A549 (cell line): Measurements from ENCODE around the gene ELN. TPM values are rescaled to one million over a fixed set of nuclear protein-coding genes. Genes with fewer than 3 reads are reported as not detected.

Experiments used
- ATAC-seq, 2 experiments: fragments of 200-7000 bp in 1 of 2; fragments of >200 bp in 1 of 2; cut with Nextera tagmentation in 1 of 2; cut with Tn5 transposase in 1 of 2; 3 replicates each; pipeline versions ENCODE4 v1.8.0 to v1.9.1; 2018 to 2020; ENCODE audit warnings: mild to moderate bottlenecking in 1 of 2, moderate library complexity in 1 of 2
- CTCF ChIA-PET: fragments of 300-600 bp; sonication (Branson Sonifier 250); formaldehyde crosslinking; extraction: SDS; loops from one replicate; lab custom pipeline; 2021; ENCODE audit warnings: antibody characterized with exemption, inconsistent platforms; lab: Yijun Ruan, JAX
- POLR2A ChIA-PET: fragments of 350-600 bp; formaldehyde crosslinking; extraction: SDS; loops from one replicate; lab custom pipeline; 2021; ENCODE audit warnings: antibody characterized with exemption, inconsistent platforms; lab: Yijun Ruan, JAX
- DNase-seq, 2 experiments: peaks; one replicate each; pipeline versions ENCODE4 v3.0.0 to v3.0.0-alpha.2; 2011 to 2016; ENCODE audit warnings: low read depth in 1 of 2, low spot score in 1 of 2
- FAIRE-seq: peaks from 2 replicates; lab custom pipeline; 2011; peaks lifted over from hg19 to GRCh38; lab: Jason Lieb, UNC
- H3K27ac ChIP-seq, 2 experiments: fragments of >200 bp; sonication (Bioruptor Twin); formaldehyde crosslinking; 3 replicates each; pipeline ENCODE4 v1.5.1; 2016 to 2017
- H3K4me1 ChIP-seq: fragments of >200 bp; sonication (Bioruptor Twin); formaldehyde crosslinking; 3 replicates; pipeline ENCODE4 v1.6.1; 2016
- H3K4me2 ChIP-seq: fragments of >200 bp; sonication (Bioruptor Twin); formaldehyde crosslinking; 3 replicates; pipeline ENCODE4 v1.6.1; 2016
- H3K4me3 ChIP-seq: fragments of >200 bp; sonication (Bioruptor Twin); formaldehyde crosslinking; 3 replicates; pipeline ENCODE4 v1.5.1; 2016
- H3K9me3 ChIP-seq: fragments of >200 bp; sonication (Bioruptor Twin); formaldehyde crosslinking; 3 replicates; pipeline ENCODE4 v1.6.1; 2016
- EHMT2 ChIP-seq: fragments of 200-600 bp; sonication (generic); IDR thresholded peaks from 2 replicates; pipeline ENCODE4 v1.6.1; 2016; ENCODE audit warnings: antibody characterized with exemption, low read depth, mild to moderate bottlenecking, moderate library complexity
- ESRRA ChIP-seq: fragments of 150-350 bp; IDR thresholded peaks from 2 replicates; pipeline ENCODE4 v1.6.1; 2014; ENCODE audit warnings: mild to moderate bottlenecking, low read length, borderline replicate concordance
- FOXS1 ChIP-seq: fragments of 250-450 bp; sonication (Bioruptor Pico); IDR thresholded peaks from 2 replicates; pipeline ENCODE4 v1.5.0; 2020; ENCODE audit warnings: mild to moderate bottlenecking, moderate library complexity
- GATA3 ChIP-seq: IDR thresholded peaks from 2 replicates; pipeline ENCODE4 v1.6.1; 2012; ENCODE audit warnings: borderline replicate concordance
- JUN ChIP-seq, 2 experiments: fragments of >200 bp; sonication (Bioruptor Twin); formaldehyde crosslinking; IDR thresholded peaks; 2 replicates in 1 of 2; 3 replicates in 1 of 2; pipeline ENCODE4 v1.6.1; 2016 to 2017
- MYC ChIP-seq: IDR thresholded peaks from 2 replicates; pipeline ENCODE4 v1.6.1; 2012; ENCODE audit warnings: mild to moderate bottlenecking, inconsistent platforms, low read length, improper control_type of control experiment, borderline replicate concordance
- NPAS2 ChIP-seq: fragments of 250-450 bp; sonication (Bioruptor Pico); IDR thresholded peaks from 2 replicates; pipeline ENCODE4 v1.8.0; 2022; ENCODE audit warnings: mild to moderate bottlenecking, moderate library complexity, borderline replicate concordance
- NR3C1 ChIP-seq: fragments of >200 bp; sonication (Bioruptor Twin); formaldehyde crosslinking; IDR thresholded peaks from 3 replicates; pipeline ENCODE4 v1.6.1; 2017
- POLR2A ChIP-seq: IDR thresholded peaks from 2 replicates; pipeline ENCODE4 v1.6.1; 2012; ENCODE audit warnings: mild to moderate bottlenecking, low read length
- POLR2AphosphoS2 ChIP-seq: conservative IDR thresholded peaks from 2 replicates; pipeline ENCODE4 v1.6.1; 2012; ENCODE audit warnings: low read length, improper control_type of control experiment, inconsistent platforms
- RCOR1 ChIP-seq: fragments of 150-350 bp; IDR thresholded peaks from 2 replicates; pipeline ENCODE4 v1.6.1; 2014; ENCODE audit warnings: antibody characterized with exemption, low read length, low read depth
- SREBF2 ChIP-seq: fragments of 450-650 bp; IDR thresholded peaks from 2 replicates; pipeline ENCODE4 v1.6.1; 2014; ENCODE audit warnings: mild to moderate bottlenecking, moderate library complexity
- WGBS: methylation state at CpG from one replicate; pipeline ENCODE4 v1.1.6; 2017; ENCODE audit errors: missing lambda C conversion rate; 5-methylcytosine and 5-hydroxymethylcytosine counted together
- polyA plus RNA-seq, 4 experiments: library from polyadenylated mRNA; depleted of rRNA in 3 of 4; stranded (reverse); fragments of >200 nt; fragmentation: RNase III in 1 of 4; extraction: RNeasy Plus Mini Kit Qiagen cat#74134 plus additional on column Dnase treatment in 1 of 4; gene quantifications; 2 replicates in 3 of 4; 3 replicates in 1 of 4; pipeline ENCODE4 v1.2.3, GENCODE V29; 2011 to 2017
- TF ChIP-seq, protein P1 (sequence below): fragments of >200 bp; sonication (Bioruptor Twin); formaldehyde crosslinking; IDR thresholded peaks from 2 replicates; pipeline ENCODE4 v1.6.1; 2016
- TF ChIP-seq, protein P2 (sequence below): fragments of 200-600 bp; sonication (generic); IDR thresholded peaks from 2 replicates; pipeline ENCODE4 v1.6.1; 2016; ENCODE audit warnings: antibody characterized with exemption, mild to moderate bottlenecking, moderate library complexity
- TF ChIP-seq, protein P3 (sequence below): fragments of >200 bp; sonication (Bioruptor Twin); formaldehyde crosslinking; IDR thresholded peaks from 3 replicates; pipeline ENCODE4 v1.6.1; 2016
- TF ChIP-seq, protein P4 (sequence below): fragments of 450-650 bp; IDR thresholded peaks from 2 replicates; pipeline ENCODE4 v1.6.1; 2014; ENCODE audit warnings: antibody characterized with exemption
- TF ChIP-seq, protein P5 (sequence below): IDR thresholded peaks from 2 replicates; pipeline ENCODE4 v1.6.1; 2012; ENCODE audit warnings: low read depth, borderline replicate concordance

The ELN gene
- polyA plus RNA-seq, 2 of the 4 experiments (the other 2 are of a cell fraction): 0.09 to 0.16 TPM

DNA sequence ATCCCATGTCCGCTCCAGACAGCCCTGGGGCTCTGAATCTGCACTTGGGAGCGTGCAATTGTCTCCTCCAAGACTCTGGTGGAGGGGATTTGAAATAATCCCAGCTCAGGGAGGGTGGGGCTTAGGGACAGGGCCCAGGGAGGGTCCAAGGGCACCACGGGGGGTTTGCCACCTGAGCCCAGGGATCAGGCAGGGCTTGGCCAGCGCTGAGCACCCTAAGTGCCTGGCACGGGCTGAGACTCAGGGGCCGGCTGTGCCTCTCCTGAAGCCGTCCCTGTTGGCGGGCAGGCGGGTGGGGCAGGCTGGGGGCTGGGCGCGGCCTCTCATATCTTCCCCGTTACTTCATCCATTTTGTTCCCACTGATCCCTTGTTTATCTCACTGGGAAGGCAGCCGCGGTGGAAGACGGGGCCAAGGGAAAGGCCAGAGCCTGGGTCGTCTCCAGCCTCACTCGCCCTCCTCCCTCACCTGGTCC, 41.8 kb upstream of the ELN start:
- no peak for TF ChIP-seq ESRRA
- no peak for TF ChIP-seq GATA3
- TF ChIP-seq POLR2A: no peak
- TF ChIP-seq, protein P1, sequence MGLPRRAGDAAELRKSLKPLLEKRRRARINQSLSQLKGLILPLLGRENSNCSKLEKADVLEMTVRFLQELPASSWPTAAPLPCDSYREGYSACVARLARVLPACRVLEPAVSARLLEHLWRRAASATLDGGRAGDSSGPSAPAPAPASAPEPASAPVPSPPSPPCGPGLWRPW: no peak
- TF ChIP-seq, all 56 proteins: peak for 0
- POLR2A ChIA-PET: no interaction called here
- CTCF ChIA-PET: interaction anchor here (1.5 to 2.8 kb wide), 3 partner anchors 14 to 82 kb away, joined by 4 to 10 read pairs (median 4); no protein-coding TSS in a partner anchor
- 87% methylated on average over 16 of the region's 17 CpGs for WGBS
- Histone ChIP-seq H3K4me2 (no peak overlapping the region), H3K4me1 (no peaks in the 10 kb centered on the region), H3K4me3 (no peak overlapping the region), H3K9me3 (no peaks in the 10 kb centered on the region), H3K27ac (0 out of 6 replicates have a peak overlapping the region, but pooled peaks of 1 of the 2 experiments have one; percentile 26)
- ATAC-seq (peak in 1 of 2 experiments; percentile 15; a peak in 2 of 6 replicates), FAIRE-seq (no peak), DNase-seq (no peak)

DNA sequence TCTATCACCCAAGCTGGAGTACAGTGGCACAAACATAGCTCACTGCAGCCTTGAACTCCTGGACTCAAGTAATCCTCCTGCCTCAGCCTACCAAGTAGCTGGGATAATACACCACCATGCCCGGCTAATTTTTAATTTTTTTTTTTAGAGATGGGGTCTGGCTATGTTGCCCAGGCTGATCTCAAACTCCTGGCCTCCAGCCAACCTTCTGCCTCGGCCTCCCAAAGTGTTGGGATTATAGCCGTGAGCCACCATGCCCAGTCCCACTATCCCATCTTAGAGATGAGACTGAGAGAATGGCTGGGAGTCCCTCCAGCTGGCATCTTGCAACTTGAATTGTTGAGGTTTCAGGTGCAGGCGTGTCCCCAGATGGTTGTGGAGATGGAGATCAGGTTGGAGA, 40.7 kb upstream of the ELN start:
- no peak for DNase-seq
- FAIRE-seq: no peak
- no peak for TF ChIP-seq SREBF2
- TF ChIP-seq JUN (IDR thresholded peaks at IDR 0.05): no peak
- TF ChIP-seq, protein P2, sequence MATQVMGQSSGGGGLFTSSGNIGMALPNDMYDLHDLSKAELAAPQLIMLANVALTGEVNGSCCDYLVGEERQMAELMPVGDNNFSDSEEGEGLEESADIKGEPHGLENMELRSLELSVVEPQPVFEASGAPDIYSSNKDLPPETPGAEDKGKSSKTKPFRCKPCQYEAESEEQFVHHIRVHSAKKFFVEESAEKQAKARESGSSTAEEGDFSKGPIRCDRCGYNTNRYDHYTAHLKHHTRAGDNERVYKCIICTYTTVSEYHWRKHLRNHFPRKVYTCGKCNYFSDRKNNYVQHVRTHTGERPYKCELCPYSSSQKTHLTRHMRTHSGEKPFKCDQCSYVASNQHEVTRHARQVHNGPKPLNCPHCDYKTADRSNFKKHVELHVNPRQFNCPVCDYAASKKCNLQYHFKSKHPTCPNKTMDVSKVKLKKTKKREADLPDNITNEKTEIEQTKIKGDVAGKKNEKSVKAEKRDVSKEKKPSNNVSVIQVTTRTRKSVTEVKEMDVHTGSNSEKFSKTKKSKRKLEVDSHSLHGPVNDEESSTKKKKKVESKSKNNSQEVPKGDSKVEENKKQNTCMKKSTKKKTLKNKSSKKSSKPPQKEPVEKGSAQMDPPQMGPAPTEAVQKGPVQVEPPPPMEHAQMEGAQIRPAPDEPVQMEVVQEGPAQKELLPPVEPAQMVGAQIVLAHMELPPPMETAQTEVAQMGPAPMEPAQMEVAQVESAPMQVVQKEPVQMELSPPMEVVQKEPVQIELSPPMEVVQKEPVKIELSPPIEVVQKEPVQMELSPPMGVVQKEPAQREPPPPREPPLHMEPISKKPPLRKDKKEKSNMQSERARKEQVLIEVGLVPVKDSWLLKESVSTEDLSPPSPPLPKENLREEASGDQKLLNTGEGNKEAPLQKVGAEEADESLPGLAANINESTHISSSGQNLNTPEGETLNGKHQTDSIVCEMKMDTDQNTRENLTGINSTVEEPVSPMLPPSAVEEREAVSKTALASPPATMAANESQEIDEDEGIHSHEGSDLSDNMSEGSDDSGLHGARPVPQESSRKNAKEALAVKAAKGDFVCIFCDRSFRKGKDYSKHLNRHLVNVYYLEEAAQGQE: no peak
- TF ChIP-seq POLR2AphosphoS2: no peak
- TF ChIP-seq, protein P3, sequence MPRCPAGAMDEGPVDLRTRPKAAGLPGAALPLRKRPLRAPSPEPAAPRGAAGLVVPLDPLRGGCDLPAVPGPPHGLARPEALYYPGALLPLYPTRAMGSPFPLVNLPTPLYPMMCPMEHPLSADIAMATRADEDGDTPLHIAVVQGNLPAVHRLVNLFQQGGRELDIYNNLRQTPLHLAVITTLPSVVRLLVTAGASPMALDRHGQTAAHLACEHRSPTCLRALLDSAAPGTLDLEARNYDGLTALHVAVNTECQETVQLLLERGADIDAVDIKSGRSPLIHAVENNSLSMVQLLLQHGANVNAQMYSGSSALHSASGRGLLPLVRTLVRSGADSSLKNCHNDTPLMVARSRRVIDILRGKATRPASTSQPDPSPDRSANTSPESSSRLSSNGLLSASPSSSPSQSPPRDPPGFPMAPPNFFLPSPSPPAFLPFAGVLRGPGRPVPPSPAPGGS: no peak
- TF ChIP-seq NPAS2: no peak
- 69% methylated on average over 4 of the region's 4 CpGs for WGBS
- H3K4me1 ChIP-seq: no peaks in the 10 kb centered on the region
- no peaks in the 10 kb centered on the region for H3K9me3 ChIP-seq
- POLR2A ChIA-PET: no interaction called here
- no peak overlapping the region for H3K27ac ChIP-seq
- H3K4me2 ChIP-seq: no peak overlapping the region
- ATAC-seq: no peak
- H3K4me3 ChIP-seq: no peak overlapping the region
- CTCF ChIA-PET: interaction anchor here (1.0 kb wide), 1 partner anchor 8 kb away, joined by 3 read pairs; no protein-coding TSS in a partner anchor

DNA sequence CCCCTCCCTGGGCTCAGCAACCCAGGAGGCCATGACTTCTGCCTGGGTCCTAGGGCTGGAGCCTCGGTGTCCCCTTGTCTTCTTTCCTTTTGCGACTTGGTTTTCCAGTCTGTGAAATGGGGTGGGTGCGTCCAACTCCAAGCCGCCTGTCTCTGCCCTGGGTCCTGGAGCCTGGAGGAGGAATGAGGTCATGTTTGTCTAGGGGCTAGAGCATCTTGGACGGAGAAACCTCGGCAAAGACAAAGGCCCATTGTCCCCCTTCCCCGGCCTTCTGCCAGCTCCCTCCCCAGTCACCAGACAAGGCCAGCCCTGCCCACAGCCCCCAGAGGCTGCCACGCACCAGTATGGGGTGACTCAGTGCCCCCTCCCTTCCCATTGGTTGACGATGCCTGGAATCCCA, 39.8 kb upstream of the ELN start:
- no peaks in the 10 kb centered on the region for H3K9me3 ChIP-seq
- no peak for DNase-seq
- POLR2A ChIA-PET: no interaction called here
- no peak overlapping the region for H3K4me2 ChIP-seq
- 78% methylated on average over 9 of the region's 9 CpGs for WGBS
- TF ChIP-seq NPAS2: no peak
- no peak for TF ChIP-seq FOXS1 (CRISPR knock-in tag)
- TF ChIP-seq, protein P4, sequence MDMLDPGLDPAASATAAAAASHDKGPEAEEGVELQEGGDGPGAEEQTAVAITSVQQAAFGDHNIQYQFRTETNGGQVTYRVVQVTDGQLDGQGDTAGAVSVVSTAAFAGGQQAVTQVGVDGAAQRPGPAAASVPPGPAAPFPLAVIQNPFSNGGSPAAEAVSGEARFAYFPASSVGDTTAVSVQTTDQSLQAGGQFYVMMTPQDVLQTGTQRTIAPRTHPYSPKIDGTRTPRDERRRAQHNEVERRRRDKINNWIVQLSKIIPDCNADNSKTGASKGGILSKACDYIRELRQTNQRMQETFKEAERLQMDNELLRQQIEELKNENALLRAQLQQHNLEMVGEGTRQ: no peak
- TF ChIP-seq EHMT2: no peak
- TF ChIP-seq ESRRA: no peak
- TF ChIP-seq NR3C1: no peak
- TF ChIP-seq RCOR1: no peak
- TF ChIP-seq MYC: no peak
- TF ChIP-seq, protein P5, sequence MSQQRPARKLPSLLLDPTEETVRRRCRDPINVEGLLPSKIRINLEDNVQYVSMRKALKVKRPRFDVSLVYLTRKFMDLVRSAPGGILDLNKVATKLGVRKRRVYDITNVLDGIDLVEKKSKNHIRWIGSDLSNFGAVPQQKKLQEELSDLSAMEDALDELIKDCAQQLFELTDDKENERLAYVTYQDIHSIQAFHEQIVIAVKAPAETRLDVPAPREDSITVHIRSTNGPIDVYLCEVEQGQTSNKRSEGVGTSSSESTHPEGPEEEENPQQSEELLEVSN: no peak
- no peaks in the 10 kb centered on the region for H3K4me1 ChIP-seq
- ATAC-seq: no peak
- CTCF ChIA-PET: interaction anchor here (1.0 to 1.8 kb wide), 2 partner anchors 9 to 38 kb away, joined by 3 to 6 read pairs; no protein-coding TSS in a partner anchor
- H3K4me3 ChIP-seq: no peak overlapping the region
- no peak for FAIRE-seq
- H3K27ac ChIP-seq: no peak overlapping the region
